ENCODE results near the gene JAK1. TPM values are rescaled to one million over a fixed set of nuclear protein-coding genes. Genes with fewer than 3 reads are reported as not detected.

JAK1 gene
- total and polyA plus RNA-seq, 4 donors: 81.4 to 109 (median 103) TPM

- H3K4me1 ChIP-seq (ENCODE audit: control insufficient read depth, insufficient read depth, low read length): peaks cover 4% of the 10 kb centered on the region
- no peak for DNase-seq (ENCODE audit: low read depth in 4 of 6, low spot score in 6 of 6)
- no peak overlapping the region for H3K4me3 ChIP-seq (ENCODE audit: low read depth, low read length)
- no peaks in the 10 kb centered on the region for H3K36me3 ChIP-seq (ENCODE audit: control insufficient read depth, insufficient read depth, low read length)
- WGBS (ENCODE audit: insufficient coverage): 81% methylated on average over 6 of the region's 6 CpGs
- no peaks in the 10 kb centered on the region for H3K27me3 ChIP-seq (ENCODE audit: control insufficient read depth, insufficient read depth, low read length)
- H3K27ac ChIP-seq (ENCODE audit: low read depth, low read length): no peak overlapping the region
- no peaks in the 10 kb centered on the region for H3K9me3 ChIP-seq (ENCODE audit: control insufficient read depth, insufficient read depth, low read length)
Measured at GRCh38 chr1:64953241-64953640, 13.1 kb downstream of the JAK1 start.

- H3K27ac ChIP-seq (ENCODE audit: low read depth, low read length): no peak overlapping the region
- DNase-seq (ENCODE audit: low read depth in 4 of 6, low spot score in 6 of 6): no peak
- 86% methylated on average over 3 of the region's 6 CpGs for WGBS (ENCODE audit: insufficient coverage)
- H3K4me1 ChIP-seq (ENCODE audit: control insufficient read depth, insufficient read depth, low read length): no peaks in the 10 kb centered on the region
- H3K4me3 ChIP-seq (ENCODE audit: low read depth, low read length): no peak overlapping the region
- no peaks in the 10 kb centered on the region for H3K36me3 ChIP-seq (ENCODE audit: control insufficient read depth, insufficient read depth, low read length)
- no peaks in the 10 kb centered on the region for H3K27me3 ChIP-seq (ENCODE audit: control insufficient read depth, insufficient read depth, low read length)
- H3K9me3 ChIP-seq (ENCODE audit: control insufficient read depth, insufficient read depth, low read length): no peaks in the 10 kb centered on the region
Measured at GRCh38 chr1:64950284-64950809, 16.0 kb downstream of the JAK1 start.

GRCh38 chr1:64948905-64949833 lies 17.2 kb downstream of the JAK1 start:
- DNase-seq (ENCODE audit: low read depth in 4 of 6, low spot score in 6 of 6): no peak
- Histone ChIP-seq H3K4me3 (ENCODE audit: low read depth, low read length) (no peak overlapping the region), H3K9me3 (ENCODE audit: control insufficient read depth, insufficient read depth, low read length) (no peaks in the 10 kb centered on the region), H3K27ac (ENCODE audit: low read depth, low read length) (no peak overlapping the region), H3K4me1 (ENCODE audit: control insufficient read depth, insufficient read depth, low read length) (no peaks in the 10 kb centered on the region), H3K36me3 (ENCODE audit: control insufficient read depth, insufficient read depth, low read length) (no peaks in the 10 kb centered on the region), H3K27me3 (ENCODE audit: control insufficient read depth, insufficient read depth, low read length) (no peaks in the 10 kb centered on the region)
- no CpG with 5 or more reads among the region's 3 CpGs for WGBS (ENCODE audit: insufficient coverage)

DNA sequence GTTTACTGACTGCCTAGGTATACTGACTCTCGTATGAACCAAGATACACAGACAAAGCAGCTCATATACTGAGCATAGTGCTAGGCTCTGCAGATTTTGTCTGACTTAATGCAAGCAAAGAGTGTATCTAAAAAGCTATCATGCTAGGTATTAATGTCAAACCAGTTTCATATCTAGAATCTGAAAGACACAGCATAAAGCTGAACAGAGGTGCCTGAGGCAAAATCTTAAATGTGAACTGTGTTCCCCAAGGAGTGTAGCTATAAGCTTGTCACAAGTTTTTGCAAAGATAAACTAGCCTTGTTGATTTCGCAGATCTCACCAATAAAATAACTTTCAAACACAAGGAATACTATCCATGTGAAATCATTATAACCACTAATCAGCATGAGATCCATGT lies 18.1 kb downstream of the JAK1 start:
- WGBS (ENCODE audit: insufficient coverage): 69% methylated on average over 2 of the region's 2 CpGs
- Histone ChIP-seq H3K27me3 (ENCODE audit: control insufficient read depth, insufficient read depth, low read length) (no peaks in the 10 kb centered on the region), H3K27ac (ENCODE audit: low read depth, low read length) (no peak overlapping the region), H3K36me3 (ENCODE audit: control insufficient read depth, insufficient read depth, low read length) (no peaks in the 10 kb centered on the region), H3K4me3 (ENCODE audit: low read depth, low read length) (no peak overlapping the region), H3K9me3 (ENCODE audit: control insufficient read depth, insufficient read depth, low read length) (no peaks in the 10 kb centered on the region), H3K4me1 (ENCODE audit: control insufficient read depth, insufficient read depth, low read length) (no peaks in the 10 kb centered on the region)
- peak in 1 of 6 donors; percentile 49 for DNase-seq (ENCODE audit: low read depth in 4 of 6, low spot score in 6 of 6)

- Histone ChIP-seq H3K36me3 (ENCODE audit: control insufficient read depth, insufficient read depth, low read length) (no peaks in the 10 kb centered on the region), H3K4me1 (ENCODE audit: control insufficient read depth, insufficient read depth, low read length) (no peaks in the 10 kb centered on the region), H3K27ac (ENCODE audit: low read depth, low read length) (no peak overlapping the region), H3K27me3 (ENCODE audit: control insufficient read depth, insufficient read depth, low read length) (no peaks in the 10 kb centered on the region), H3K4me3 (ENCODE audit: low read depth, low read length) (no peak overlapping the region), H3K9me3 (ENCODE audit: control insufficient read depth, insufficient read depth, low read length) (no peaks in the 10 kb centered on the region)
- no peak for DNase-seq (ENCODE audit: low read depth in 4 of 6, low spot score in 6 of 6)
- WGBS (ENCODE audit: insufficient coverage): no CpG with 5 or more reads among the region's 1 CpG
Measured at GRCh38 chr1:64946916-64947315, 19.4 kb downstream of the JAK1 start.

- no peaks in the 10 kb centered on the region for H3K36me3 ChIP-seq (ENCODE audit: control insufficient read depth, insufficient read depth, low read length)
- no peak for DNase-seq (ENCODE audit: low read depth in 4 of 6, low spot score in 6 of 6)
- H3K27me3 ChIP-seq (ENCODE audit: control insufficient read depth, insufficient read depth, low read length): no peaks in the 10 kb centered on the region
- H3K4me3 ChIP-seq (ENCODE audit: low read depth, low read length): no peak overlapping the region
- 96% methylated on average over 4 of the region's 6 CpGs for WGBS (ENCODE audit: insufficient coverage)
- H3K9me3 ChIP-seq (ENCODE audit: control insufficient read depth, insufficient read depth, low read length): no peaks in the 10 kb centered on the region
- no peak overlapping the region for H3K27ac ChIP-seq (ENCODE audit: low read depth, low read length)
- no peaks in the 10 kb centered on the region for H3K4me1 ChIP-seq (ENCODE audit: control insufficient read depth, insufficient read depth, low read length)
Measured at GRCh38 chr1:64944913-64945312, 21.4 kb downstream of the JAK1 start.

GRCh38 chr1:64942675-64943074 lies 23.7 kb downstream of the JAK1 start:
- WGBS (ENCODE audit: insufficient coverage): no CpG with 5 or more reads among the region's 3 CpGs
- no peak for DNase-seq (ENCODE audit: low read depth in 4 of 6, low spot score in 6 of 6)

DNA sequence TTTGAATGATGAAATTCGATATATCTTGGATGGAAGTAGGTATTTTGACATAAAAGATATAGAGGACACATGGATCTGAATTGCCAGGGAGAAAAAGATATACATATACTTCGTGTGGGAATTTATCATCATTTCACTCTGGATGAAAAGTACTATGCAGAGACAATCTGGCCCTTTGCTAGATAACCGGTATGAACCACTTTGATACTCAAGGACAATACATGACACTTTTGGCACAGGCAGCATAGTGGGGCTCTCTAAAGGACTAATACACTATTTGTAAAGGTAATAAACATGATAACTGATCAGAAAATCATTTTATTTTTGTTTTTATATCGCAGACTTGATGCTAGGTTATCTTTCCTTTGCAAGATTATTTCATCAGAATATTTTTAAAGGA lies 24.2 kb downstream of the JAK1 start:
- DNase-seq (ENCODE audit: low read depth in 4 of 6, low spot score in 6 of 6): no peak
- Histone ChIP-seq H3K4me3 (ENCODE audit: low read depth, low read length) (no peak overlapping the region), H3K36me3 (ENCODE audit: control insufficient read depth, insufficient read depth, low read length) (no peaks in the 10 kb centered on the region), H3K9me3 (ENCODE audit: control insufficient read depth, insufficient read depth, low read length) (no peaks in the 10 kb centered on the region), H3K27me3 (ENCODE audit: control insufficient read depth, insufficient read depth, low read length) (no peaks in the 10 kb centered on the region), H3K4me1 (ENCODE audit: control insufficient read depth, insufficient read depth, low read length) (no peaks in the 10 kb centered on the region), H3K27ac (ENCODE audit: low read depth, low read length) (no peak overlapping the region)
- WGBS (ENCODE audit: insufficient coverage): no CpG with 5 or more reads among the region's 4 CpGs

More at GRCh38 chr1:64942675-64943074, 23.7 kb downstream of the JAK1 start:
- Histone ChIP-seq H3K4me3 (ENCODE audit: low read depth, low read length) (no peak overlapping the region), H3K4me1 (ENCODE audit: control insufficient read depth, insufficient read depth, low read length) (no peaks in the 10 kb centered on the region), H3K27ac (ENCODE audit: low read depth, low read length) (no peak overlapping the region), H3K36me3 (ENCODE audit: control insufficient read depth, insufficient read depth, low read length) (no peaks in the 10 kb centered on the region), H3K27me3 (ENCODE audit: control insufficient read depth, insufficient read depth, low read length) (no peaks in the 10 kb centered on the region), H3K9me3 (ENCODE audit: control insufficient read depth, insufficient read depth, low read length) (no peaks in the 10 kb centered on the region)

DNA sequence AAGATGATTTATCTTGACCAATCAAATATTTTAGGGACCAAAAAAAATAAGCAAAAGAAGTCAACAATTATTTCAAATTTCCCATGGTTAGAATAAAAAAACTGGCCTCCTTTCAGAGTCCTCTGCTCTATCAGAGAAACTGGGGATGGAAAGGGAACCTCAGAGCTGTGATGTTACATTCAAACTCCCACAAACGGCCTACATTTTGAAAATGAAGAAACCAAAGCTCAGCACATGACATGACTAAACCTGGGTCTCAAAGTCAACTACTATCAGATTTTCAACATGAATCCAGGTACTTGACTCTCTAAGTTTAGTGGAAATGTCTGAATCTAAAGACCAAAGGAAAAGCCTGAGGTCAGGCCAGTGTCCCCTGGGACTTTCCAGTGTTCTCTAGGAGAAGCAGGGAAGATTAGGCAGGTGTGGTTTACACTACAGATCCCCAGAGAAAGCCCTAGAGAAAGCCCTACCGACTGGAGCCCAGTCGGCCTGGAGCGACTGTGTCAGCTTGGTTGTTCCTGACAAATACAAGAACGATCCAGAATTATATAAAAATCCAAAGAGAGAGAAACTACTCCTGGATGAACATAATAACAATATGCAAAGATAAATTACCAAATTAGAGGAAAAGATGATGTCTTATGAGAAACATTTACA lies 24.8 kb downstream of the JAK1 start:
- Histone ChIP-seq H3K27me3 (ENCODE audit: control insufficient read depth, insufficient read depth, low read length) (no peaks in the 10 kb centered on the region), H3K4me3 (ENCODE audit: low read depth, low read length) (no peak overlapping the region), H3K27ac (ENCODE audit: low read depth, low read length) (no peak overlapping the region), H3K9me3 (ENCODE audit: control insufficient read depth, insufficient read depth, low read length) (no peaks in the 10 kb centered on the region), H3K36me3 (ENCODE audit: control insufficient read depth, insufficient read depth, low read length) (no peaks in the 10 kb centered on the region), H3K4me1 (ENCODE audit: control insufficient read depth, insufficient read depth, low read length) (no peaks in the 10 kb centered on the region)
- no peak for DNase-seq (ENCODE audit: low read depth in 4 of 6, low spot score in 6 of 6)
- no CpG with 5 or more reads among the region's 5 CpGs for WGBS (ENCODE audit: insufficient coverage)

Data from spinal cord (tissue), 10 donors.